Mesenchymal stem cell (in vitro differentiated cells and primary cell): ENCODE data around the gene GRB2.

Source experiments
- DNase-seq: peaks from one replicate; pipeline ENCODE4 v3.0.0-alpha.2; 2013
- H2AFZ ChIP-seq: one replicate; pipeline ENCODE4 v1.6.1; 2013; ENCODE audit warnings: low read depth, mild to moderate bottlenecking, control low read depth, inconsistent platforms, low read length, moderate library complexity
- H2AK5ac ChIP-seq: 2 replicates; pipeline ENCODE4 v1.6.1; 2013; ENCODE audit warnings: low read length, moderate library complexity, mild to moderate bottlenecking, inconsistent platforms; ENCODE audit not compliant: severe bottlenecking
- H2BK120ac ChIP-seq: one replicate; pipeline ENCODE4 v1.6.1; 2013; ENCODE audit warnings: low read depth, mild to moderate bottlenecking, inconsistent platforms, low read length, moderate library complexity
- H2BK12ac ChIP-seq, 2 experiments: one replicate each; pipeline ENCODE4 v1.6.1; 2013; ENCODE audit warnings: inconsistent platforms in 2 of 2, low read length in 2 of 2, mild to moderate bottlenecking in 2 of 2, moderate library complexity in 2 of 2, control low read depth in 1 of 2
- H2BK15ac ChIP-seq: one replicate; pipeline ENCODE4 v1.6.1; 2013; ENCODE audit warnings: mild to moderate bottlenecking, low read depth, inconsistent platforms; ENCODE audit not compliant: poor library complexity, severe bottlenecking
- H2BK5ac ChIP-seq: 2 replicates; pipeline ENCODE4 v1.6.1; 2013; ENCODE audit warnings: low read depth, mild to moderate bottlenecking, low read length, control low read depth, inconsistent platforms; ENCODE audit not compliant: poor library complexity, severe bottlenecking
- H3K14ac ChIP-seq, 2 experiments: one replicate each; pipeline ENCODE4 v1.6.1; 2013; ENCODE audit warnings: inconsistent platforms in 2 of 2, low read length in 2 of 2, control low read depth in 1 of 2, mild to moderate bottlenecking in 1 of 2, moderate library complexity in 1 of 2
- H3K18ac ChIP-seq, 2 experiments: one replicate each; pipeline ENCODE4 v1.6.1; 2013; ENCODE audit warnings: inconsistent platforms in 2 of 2, low read length in 2 of 2, control low read depth in 1 of 2, low read depth in 1 of 2, mild to moderate bottlenecking in 1 of 2
- H3K23ac ChIP-seq, 2 experiments: one replicate each; pipeline ENCODE4 v1.6.1; 2013; ENCODE audit warnings: inconsistent platforms in 2 of 2, low read length in 2 of 2, mild to moderate bottlenecking in 2 of 2, moderate library complexity in 2 of 2, control low read depth in 1 of 2
- H3K27ac ChIP-seq: 2 replicates; pipeline ENCODE4 v1.5.1; 2013; ENCODE audit warnings: mild to moderate bottlenecking, moderate library complexity, low read length, control low read depth, inconsistent platforms; ENCODE audit not compliant: poor library complexity, severe bottlenecking
- H3K27me3 ChIP-seq, 2 experiments: 2 replicates each; pipeline versions ENCODE4 v1.6.1 to v1.7.0; 2013; ENCODE audit warnings: low read length in 2 of 2, mild to moderate bottlenecking in 2 of 2, moderate library complexity in 2 of 2, control low read depth in 1 of 2, inconsistent platforms in 1 of 2; ENCODE audit not compliant: control insufficient read depth in 1 of 2, insufficient read depth in 1 of 2
- H3K36me3 ChIP-seq, 2 experiments: 2 replicates each; pipeline versions ENCODE4 v1.6.1 to v1.7.0; 2013; ENCODE audit warnings: low read length in 2 of 2, control low read depth in 1 of 2, inconsistent platforms in 1 of 2, low read depth in 1 of 2, mild to moderate bottlenecking in 1 of 2; ENCODE audit not compliant: insufficient read depth in 2 of 2, control insufficient read depth in 1 of 2
- H3K4ac ChIP-seq, 2 experiments: one replicate each; pipeline ENCODE4 v1.6.1; 2013; ENCODE audit warnings: inconsistent platforms in 2 of 2, low read length in 2 of 2, mild to moderate bottlenecking in 2 of 2, moderate library complexity in 2 of 2, control low read depth in 1 of 2, low read depth in 1 of 2
- H3K4me1 ChIP-seq: 2 replicates; pipeline ENCODE4 v1.6.1; 2013; ENCODE audit warnings: low read depth, low read length, control low read depth; ENCODE audit not compliant: control insufficient read depth, insufficient read depth
- H3K4me2 ChIP-seq: 2 replicates; pipeline ENCODE4 v1.6.1; 2013; ENCODE audit warnings: low read length, mild to moderate bottlenecking, inconsistent platforms; ENCODE audit not compliant: poor library complexity, severe bottlenecking
- H3K4me3 ChIP-seq, 2 experiments: 2 replicates each; pipeline versions ENCODE4 v1.5.1 to v1.7.0; 2013; ENCODE audit warnings: low read length in 2 of 2, mild to moderate bottlenecking in 2 of 2, control low read depth in 1 of 2, low read depth in 1 of 2; ENCODE audit not compliant: insufficient read depth in 1 of 2
- H3K79me1 ChIP-seq: replicated peaks from 2 replicates; pipeline ENCODE4 v1.6.1; 2013; ENCODE audit warnings: mild to moderate bottlenecking, control low read depth, low read length, inconsistent platforms; ENCODE audit not compliant: poor library complexity, severe bottlenecking
- H3K9ac ChIP-seq: 2 replicates; pipeline ENCODE4 v1.7.0; 2013; ENCODE audit warnings: mild to moderate bottlenecking, low read length, moderate library complexity
- H3K9me3 ChIP-seq: 2 replicates; pipeline ENCODE4 v1.7.0; 2013; ENCODE audit warnings: mild to moderate bottlenecking, low read length; ENCODE audit not compliant: control insufficient read depth
- H4K8ac ChIP-seq: one replicate; pipeline ENCODE4 v1.6.1; 2013; ENCODE audit warnings: inconsistent platforms, mild to moderate bottlenecking, low read length, moderate library complexity
- H4K91ac ChIP-seq: one replicate; pipeline ENCODE4 v1.6.1; 2013; ENCODE audit warnings: mild to moderate bottlenecking, low read length, inconsistent platforms
- whole genome bisulfite sequencing: methylation state at CpG from one replicate; pipeline ENCODE4 v1.1.7; 2013; ENCODE audit warnings: mixed read lengths; 5-methylcytosine and 5-hydroxymethylcytosine counted together

Gene GRB2

DNA sequence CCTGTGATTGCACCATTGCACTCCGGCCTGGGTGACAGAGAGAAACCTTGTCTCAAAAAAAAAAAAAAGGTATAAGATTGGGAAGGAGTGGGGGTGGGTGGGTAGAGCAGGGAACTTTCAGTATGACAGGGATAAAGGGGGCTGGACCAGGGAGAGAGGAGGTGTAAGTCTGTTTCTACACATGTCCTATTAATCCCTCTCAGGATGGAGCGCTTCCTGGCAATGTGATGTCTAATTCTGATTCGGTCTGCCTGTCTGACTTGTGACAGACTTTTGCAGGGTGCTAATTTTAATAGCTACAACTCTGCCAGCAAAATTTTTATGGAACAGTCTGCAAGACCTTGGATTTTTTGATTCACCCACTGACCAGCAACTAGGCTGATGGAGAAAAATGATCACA is 62.5 kb downstream of the GRB2 start:
- H3K36me3 ChIP-seq: no peaks in the 10 kb centered on the region
- no peak overlapping the region for H2AFZ ChIP-seq
- H4K91ac ChIP-seq: no peak overlapping the region
- H3K9ac ChIP-seq: no peak overlapping the region
- no peaks in the 10 kb centered on the region for H3K9me3 ChIP-seq
- peaks cover 13% of the 10 kb centered on the region for H3K4me1 ChIP-seq
- H3K27me3 ChIP-seq: no peaks in the 10 kb centered on the region
- no peak overlapping the region for H2BK5ac ChIP-seq
- no peak overlapping the region for H3K23ac ChIP-seq
- H2BK120ac ChIP-seq: no peak overlapping the region
- no peak overlapping the region for H2AK5ac ChIP-seq
- H3K79me1 ChIP-seq: peaks cover 19% of the 10 kb centered on the region
- H2BK15ac ChIP-seq: no peak overlapping the region
- no peak overlapping the region for H3K14ac ChIP-seq
- H4K8ac ChIP-seq: no peak overlapping the region
- 95% methylated on average over 3 of the region's 3 CpGs for WGBS
- H2BK12ac ChIP-seq: no peak overlapping the region
- no peak overlapping the region for H3K27ac ChIP-seq
- no peak overlapping the region for H3K4me3 ChIP-seq
- DNase-seq: no peak
- no peak overlapping the region for H3K18ac ChIP-seq
- H3K4me2 ChIP-seq: no peak overlapping the region
- no peak overlapping the region for H3K4ac ChIP-seq

DNA sequence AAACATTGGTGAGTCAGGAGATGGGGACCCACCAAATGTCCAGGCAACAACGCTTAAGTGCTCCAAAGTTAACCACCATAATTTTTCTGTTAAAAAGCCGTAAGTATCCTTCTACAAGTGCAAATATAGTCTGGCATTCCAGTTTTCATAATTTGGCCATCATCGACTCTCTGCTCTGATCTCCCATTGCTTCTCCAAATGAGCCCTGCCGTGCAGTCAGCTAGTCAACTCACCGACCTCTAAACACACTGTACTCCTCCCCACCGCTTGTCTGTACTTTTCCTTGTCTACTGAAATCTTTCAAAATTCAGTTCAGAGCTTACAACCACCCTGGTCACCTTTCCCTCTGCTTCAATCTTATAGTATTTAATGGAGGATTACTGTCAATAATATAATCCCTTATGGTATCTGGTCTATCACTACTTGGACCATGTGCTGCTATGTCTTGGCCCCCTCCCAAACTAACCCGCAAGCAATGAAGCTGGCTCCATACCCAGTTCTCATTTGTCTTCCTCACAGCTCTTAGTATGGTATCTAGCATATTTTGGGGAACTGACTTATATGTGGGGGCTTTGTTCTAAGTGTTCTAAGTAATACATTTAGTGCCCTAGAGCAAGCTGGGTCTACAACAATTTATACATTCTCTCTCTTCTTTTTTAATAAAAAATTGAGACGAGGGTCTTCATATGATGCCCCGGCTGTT is 63.5 kb downstream of the GRB2 start:
- H3K36me3 ChIP-seq: no peaks in the 10 kb centered on the region
- no peak overlapping the region for H3K14ac ChIP-seq
- H3K4me2 ChIP-seq: no peak overlapping the region
- H3K23ac ChIP-seq: no peak overlapping the region
- H2BK120ac ChIP-seq: no peak overlapping the region
- no peak overlapping the region for H3K9ac ChIP-seq
- no peak overlapping the region for H2BK15ac ChIP-seq
- no peak overlapping the region for H3K4ac ChIP-seq
- H4K91ac ChIP-seq: no peak overlapping the region
- no peak overlapping the region for H3K18ac ChIP-seq
- no peak overlapping the region for H2BK12ac ChIP-seq
- no peaks in the 10 kb centered on the region for H3K9me3 ChIP-seq
- 92% methylated on average over 8 of the region's 9 CpGs for WGBS
- no peak overlapping the region for H3K27ac ChIP-seq
- H2BK5ac ChIP-seq: no peak overlapping the region
- H3K4me1 ChIP-seq: peaks cover 8% of the 10 kb centered on the region
- H3K4me3 ChIP-seq: no peak overlapping the region
- H2AK5ac ChIP-seq: no peak overlapping the region
- no peaks in the 10 kb centered on the region for H3K27me3 ChIP-seq
- no peak for DNase-seq
- H4K8ac ChIP-seq: no peak overlapping the region
- H2AFZ ChIP-seq: no peak overlapping the region
- H3K79me1 ChIP-seq: peaks cover 19% of the 10 kb centered on the region

DNA sequence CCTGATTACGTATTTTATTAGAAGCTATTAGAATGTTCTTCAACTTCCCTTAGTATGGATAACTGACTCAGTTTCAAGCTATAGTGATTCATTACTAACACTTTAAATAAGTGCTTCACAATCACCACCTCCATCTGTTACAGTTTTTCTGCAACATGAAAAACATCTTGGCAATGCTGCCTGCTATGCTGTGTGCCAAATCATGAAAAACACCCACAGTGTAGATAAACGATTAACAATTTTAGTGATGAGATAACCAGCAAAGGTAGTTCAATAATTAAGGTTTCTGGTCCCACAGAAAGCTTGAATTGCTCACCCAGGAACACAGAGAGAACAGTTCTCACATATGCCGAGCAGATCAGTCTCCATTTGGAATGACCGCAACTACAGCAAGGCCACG is 64.8 kb downstream of the GRB2 start:
- no peak overlapping the region for H2AK5ac ChIP-seq
- no peak overlapping the region for H3K9ac ChIP-seq
- H3K18ac ChIP-seq: no peak overlapping the region
- no peaks in the 10 kb centered on the region for H3K27me3 ChIP-seq
- no peak overlapping the region for H2BK5ac ChIP-seq
- H4K91ac ChIP-seq: no peak overlapping the region
- WGBS: 97% methylated on average over 4 of the region's 5 CpGs
- H4K8ac ChIP-seq: no peak overlapping the region
- H2BK120ac ChIP-seq: no peak overlapping the region
- no peak overlapping the region for H2BK15ac ChIP-seq
- H3K9me3 ChIP-seq: no peaks in the 10 kb centered on the region
- H2BK12ac ChIP-seq: no peak overlapping the region
- no peak overlapping the region for H2AFZ ChIP-seq
- no peak for DNase-seq
- H3K23ac ChIP-seq: no peak overlapping the region
- peaks cover 2% of the 10 kb centered on the region for H3K4me1 ChIP-seq
- H3K4me2 ChIP-seq: no peak overlapping the region
- H3K79me1 ChIP-seq: peaks cover 20% of the 10 kb centered on the region
- no peak overlapping the region for H3K14ac ChIP-seq
- no peak overlapping the region for H3K27ac ChIP-seq
- H3K36me3 ChIP-seq: no peaks in the 10 kb centered on the region
- H3K4ac ChIP-seq: no peak overlapping the region
- no peak overlapping the region for H3K4me3 ChIP-seq

DNA sequence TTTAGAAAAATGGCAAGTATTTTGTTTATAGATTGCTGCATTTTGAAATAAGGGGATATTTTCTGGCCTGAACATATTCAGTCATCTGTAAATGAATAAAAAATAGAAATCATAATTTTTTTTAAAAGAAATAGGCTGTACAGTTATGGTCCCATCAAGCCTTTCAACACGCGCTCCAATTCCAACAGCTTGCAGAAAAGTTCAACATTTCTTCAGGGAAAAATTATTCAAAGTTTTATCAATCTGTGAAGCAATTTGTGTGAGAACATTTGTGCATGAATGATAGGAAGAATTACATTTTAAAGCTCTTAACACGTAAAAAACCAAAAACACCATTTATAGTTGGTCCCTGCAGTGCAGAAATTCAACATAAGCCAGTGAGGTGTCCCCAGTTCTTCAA is 65.5 kb downstream of the GRB2 start:
- Histone ChIP-seq H2BK12ac (no peak overlapping the region), H3K9ac (no peak overlapping the region), H3K79me1 (peaks cover 24% of the 10 kb centered on the region), H3K36me3 (no peaks in the 10 kb centered on the region), H3K27me3 (no peaks in the 10 kb centered on the region), H3K23ac (no peak overlapping the region), H2BK5ac (no peak overlapping the region), H3K9me3 (no peaks in the 10 kb centered on the region), H4K91ac (no peak overlapping the region), H2AFZ (no peak overlapping the region), H3K4ac (no peak overlapping the region), H3K18ac (no peak overlapping the region), H3K4me2 (no peak overlapping the region), H3K27ac (no peak overlapping the region), H3K4me1 (peaks cover 2% of the 10 kb centered on the region), H2BK120ac (no peak overlapping the region), H2AK5ac (no peak overlapping the region), H2BK15ac (no peak overlapping the region), H3K4me3 (no peak overlapping the region), H4K8ac (no peak overlapping the region), H3K14ac (no peak overlapping the region)
- DNase-seq: no peak
- WGBS: 96% methylated on average over 1 of the region's 3 CpGs
